Right lobe of liver (tissue), 6 donors: ENCODE measurements around the gene DNASE1L2. TPM values are rescaled to one million over a fixed set of nuclear protein-coding genes. Genes with fewer than 3 reads are reported as not detected.

Source experiments
- ATAC-seq, 4 donors: fragments of 200-7000 bp; cut with Tn5 transposase; one replicate each; pipeline ENCODE4 v1.9.1; 2020; ENCODE audit warnings: mild to moderate bottlenecking in 4 of 4, moderate library complexity in 4 of 4
- DNase-seq, 3 donors: peaks; one replicate each; pipeline ENCODE4 v3.0.0-alpha.2; 2020
- H3K27ac ChIP-seq, 3 donors: fragments of 200-600 bp; one replicate each; pipeline ENCODE4 v1.8.0; 2022
- H3K27me3 ChIP-seq, 2 donors: fragments of 200-600 bp; one replicate each; pipeline ENCODE4 v1.8.0; 2022
- H3K36me3 ChIP-seq, 4 donors: fragments of 200-600 bp; sonication (generic) in 1 of 4; one replicate each; pipeline versions ENCODE4 v1.5.1 to v1.8.0; 2017 to 2022; ENCODE audit warnings: control low read depth in 1 of 4
- H3K4me1 ChIP-seq, 4 donors: fragments of 200-600 bp; sonication (generic) in 1 of 4; one replicate each; pipeline versions ENCODE4 v1.5.1 to v1.8.0; 2017 to 2022; ENCODE audit warnings: control low read depth in 1 of 4
- H3K4me3 ChIP-seq, 3 donors: fragments of 200-600 bp; one replicate each; pipeline ENCODE4 v1.8.0; 2022
- H3K9me3 ChIP-seq, 4 donors: fragments of 200-600 bp; sonication (generic) in 1 of 4; one replicate each; pipeline versions ENCODE4 v1.5.1 to v1.8.0; 2017 to 2022; ENCODE audit warnings: control low read depth in 1 of 4
- CTCF ChIP-seq, 4 donors: fragments of 200-600 bp in 3 of 4; fragments of 450-650 bp in 1 of 4; IDR thresholded peaks; one replicate each; pipeline versions ENCODE4 v1.5.1 to v1.8.0; 2016 to 2022; ENCODE audit warnings: antibody characterized with exemption in 4 of 4, mild to moderate bottlenecking in 2 of 4
- POLR2A ChIP-seq: fragments of 450-650 bp; IDR thresholded peaks from one replicate; pipeline ENCODE4 v1.6.1; 2017; ENCODE audit warnings: antibody characterized with exemption, mild to moderate bottlenecking
- WGBS: methylation state at CpG from one replicate; pipeline ENCODE4 v1.1.6; 2018; ENCODE audit warnings: low coverage, low lambda C conversion rate; ENCODE audit not compliant: insufficient coverage; ENCODE audit errors: missing lambda C conversion rate; 5-methylcytosine and 5-hydroxymethylcytosine counted together
- intact Hi-C, 2 donors: fragments of 100-400 bp; cut with DNase I; formaldehyde crosslinking; loops; one replicate each; pipeline versions ENCODE4 v1.11.2 to v1.14.1; 2022
- total RNA-seq, 6 experiments: library from RNA; depleted of rRNA in 2 of 6; stranded (reverse); fragments of >200 nt in 2 of 6; fragmentation: NEBNext Ultra II Directional in 3 of 6; extraction: Animal tissue kit (Norgen Biotek cat#: 25700) in 3 of 6; gene quantifications; one replicate each; pipeline versions ENCODE4 v1.1.0 to v1.2.4, GENCODE V29; 2016 to 2023
- donor health status: DM: no; HTN: yes; CAD: no.
- donor health status: DM: no; HTN: no; CAD: no.
- donor health status: DM: no; HTN: no; CAD: no.
- donor health status: DM: no; HTN: yes; CAD: no.
- donor health status: DM: no; HTN: yes; CAD: no.

Gene DNASE1L2
- total RNA-seq, 6 experiments from 2014 or later, result 0.31 to 1.1 (median 0.40) TPM; not detected in 1

GRCh38 chr16:2213817-2214718 lies 22.2 kb upstream of the DNASE1L2 start:
- H3K9me3 ChIP-seq, result no peaks in the 10 kb centered on the region
- peak overlapping the region; percentile 60 to 76 (median 60) for H3K4me3 ChIP-seq
- DNase-seq, result no peak
- no peaks in the 10 kb centered on the region for H3K27me3 ChIP-seq
- no peak for ATAC-seq
- WGBS, result under 1% methylated on average over 12 of the region's 98 CpGs
- intact Hi-C loops, result no loop called here
- H3K36me3 ChIP-seq, result peaks cover 0 to 2% (median under 1%) of the 10 kb centered on the region in 4 donors
- peaks cover 0 to 19% (median 9%) of the 10 kb centered on the region in 4 donors for H3K4me1 ChIP-seq
- peak overlapping the region in 1 of 3 donors; percentile 43 for H3K27ac ChIP-seq
- TF ChIP-seq CTCF (IDR thresholded peaks at IDR 0.05) (no peak), POLR2A (peak; percentile 18)

- no peak for TF ChIP-seq CTCF (IDR thresholded peaks at IDR 0.05)
- no peak for TF ChIP-seq POLR2A
- Histone ChIP-seq H3K27ac (peak within 1 kb of the TSS; percentile 82 to 83 (median 82)), H3K27me3 (no peaks in the 10 kb centered on the region), H3K4me3 (peak within 1 kb of the TSS; percentile 60 to 76 (median 63)), H3K9me3 (no peaks in the 10 kb centered on the region), H3K36me3 (no peaks in the 10 kb centered on the region), H3K4me1 (peaks cover 0 to 19% (median 9%) of the 10 kb centered on the region in 4 donors)
- ATAC-seq (peak in 3 of 4 donors; percentile 89 to 93 (median 93)), DNase-seq (no peak)
- intact Hi-C loops, result no loop called here
- WGBS, result no CpG with 5 or more reads among the region's 48 CpGs
These were observed 21.6 kb upstream of the DNASE1L2 start, which contains the start of gene PGP for GRCh38 chr16:2214719-2214968. TSS of gene PGP (minus strand) at chr16:2214840. CDS start at chr16:2214777, 63 bp downstream.

- H3K27me3 ChIP-seq, result no peaks in the 10 kb centered on the region
- 80% methylated on average over 2 of the region's 4 CpGs for WGBS
- intact Hi-C loops, result no loop called here
- no peak for ATAC-seq
- no peaks in the 10 kb centered on the region for H3K9me3 ChIP-seq
- no peak for TF ChIP-seq POLR2A
- no peak for TF ChIP-seq CTCF (IDR thresholded peaks at IDR 0.05)
- no peak overlapping the region for H3K27ac ChIP-seq
- H3K4me3 ChIP-seq, result no peak overlapping the region
- no peak for DNase-seq
- H3K36me3 ChIP-seq, result no peaks in the 10 kb centered on the region
- H3K4me1 ChIP-seq, result peaks cover 0 to 19% (median 9%) of the 10 kb centered on the region in 4 donors
These were observed 19.9 kb upstream of the DNASE1L2 start for GRCh38 chr16:2216330-2216729.

GRCh38 chr16:2223221-2223941 lies 12.9 kb upstream of the DNASE1L2 start, which contains the start of gene E4F1:
TSS of gene E4F1 (plus strand) at chr16:2223591. CDS start at chr16:2223614, 23 bp downstream.
- peak within 1 kb of the TSS; percentile 68 to 86 (median 75) for H3K27ac ChIP-seq
- peak; percentile 95 to 98 (median 96) for ATAC-seq
- intact Hi-C loops, result no loop called here

More at GRCh38 chr16:2223221-2223941, 12.9 kb upstream of the DNASE1L2 start, which contains the start of gene E4F1:
- Histone ChIP-seq H3K9me3 (no peaks in the 10 kb centered on the region), H3K36me3 (peaks cover 0 to 3% (median 0%) of the 10 kb centered on the region in 4 donors), H3K4me1 (peaks cover 0 to 29% (median 15%) of the 10 kb centered on the region in 4 donors), H3K4me3 (peak within 1 kb of the TSS; percentile 97 to 99 (median 98)), H3K27me3 (no peaks in the 10 kb centered on the region)
- DNase-seq, result peak; percentile 100
- TF ChIP-seq CTCF (IDR thresholded peaks at IDR 0.05), result no peak
- TF ChIP-seq POLR2A, result peak; percentile 91
- WGBS, result under 1% methylated on average over 24 of the region's 82 CpGs
